CD8-positive, alpha-beta memory T cell (primary cell): ENCODE data around the gene SH3BGRL2. TPM values are rescaled to one million over a fixed set of nuclear protein-coding genes. Genes with fewer than 3 reads are reported as not detected.
"Not testable (repeated sequence)": the region's sequence is repeated elsewhere in the genome, so short reads cannot be mapped to it uniquely, and the experiment has no call there.

ENCODE experiments used
- CTCF ChIA-PET: fragments of 350-600 bp; sonication (Branson Sonifier 250); formaldehyde crosslinking; loops from one replicate; lab custom pipeline; 2021; ENCODE audit warnings: antibody characterized with exemption; lab: Charles Lee
- POLR2A ChIA-PET: fragments of 350-600 bp; sonication (Branson Sonifier 250); formaldehyde crosslinking; loops from one replicate; lab custom pipeline; 2021; ENCODE audit warnings: antibody characterized with exemption; lab: Charles Lee
- DNase-seq, 5 donors: peaks; one replicate each; pipeline versions ENCODE4 v3.0.0 to v3.0.0-alpha.2; 2020 to 2022; ENCODE audit warnings: mixed read lengths in 1 of 5
- H3K27ac ChIP-seq: one replicate; pipeline ENCODE4 v1.7.0; 2013; ENCODE audit warnings: low read depth, mild to moderate bottlenecking, low read length, moderate library complexity
- H3K27me3 ChIP-seq: 2 replicates; pipeline ENCODE4 v1.7.0; 2013; ENCODE audit warnings: low read length, mild to moderate bottlenecking; ENCODE audit not compliant: insufficient read depth, poor library complexity, severe bottlenecking
- H3K36me3 ChIP-seq: 2 replicates; pipeline ENCODE4 v1.7.0; 2013; ENCODE audit warnings: mild to moderate bottlenecking, low read length, moderate library complexity; ENCODE audit not compliant: insufficient read depth
- H3K4me1 ChIP-seq: 2 replicates; pipeline ENCODE4 v1.7.0; 2013; ENCODE audit warnings: mild to moderate bottlenecking, low read length, moderate library complexity; ENCODE audit not compliant: insufficient read depth
- H3K4me3 ChIP-seq: 2 replicates; pipeline ENCODE4 v1.7.0; 2013; ENCODE audit warnings: mild to moderate bottlenecking, low read length
- H3K9me3 ChIP-seq: 2 replicates; pipeline ENCODE4 v1.7.0; 2013; ENCODE audit warnings: mild to moderate bottlenecking, low read length
- H3K27ac Mint-ChIP-seq, 8 donors: one replicate each; pipeline ENCODE4 v1.8.0; 2020 to 2021; ENCODE audit warnings: mixed read lengths in 8 of 8, mild to moderate bottlenecking in 6 of 8, inconsistent platforms in 3 of 8, moderate library complexity in 3 of 8
- H3K27me3 Mint-ChIP-seq, 2 donors: one replicate each; pipeline ENCODE4 v1.8.0; 2020 to 2021; ENCODE audit warnings: mixed read lengths in 2 of 2, mild to moderate bottlenecking in 1 of 2, moderate library complexity in 1 of 2
- H3K36me3 Mint-ChIP-seq, 3 donors: one replicate each; pipeline ENCODE4 v1.8.0; 2020 to 2021; ENCODE audit warnings: mixed read lengths in 3 of 3, inconsistent platforms in 1 of 3, mild to moderate bottlenecking in 1 of 3
- H3K4me1 Mint-ChIP-seq, 3 donors: one replicate each; pipeline ENCODE4 v1.8.0; 2020 to 2021; ENCODE audit warnings: mixed read lengths in 3 of 3, inconsistent platforms in 1 of 3, mild to moderate bottlenecking in 1 of 3
- H3K4me3 Mint-ChIP-seq, 7 donors: one replicate each; pipeline ENCODE4 v1.8.0; 2020 to 2021; ENCODE audit warnings: mixed read lengths in 7 of 7, mild to moderate bottlenecking in 6 of 7, moderate library complexity in 4 of 7, inconsistent platforms in 2 of 7
- H3K9me3 Mint-ChIP-seq, 5 donors: one replicate each; pipeline ENCODE4 v1.8.0; 2020 to 2022; ENCODE audit warnings: mixed read lengths in 5 of 5, mild to moderate bottlenecking in 3 of 5, moderate library complexity in 2 of 5, inconsistent platforms in 1 of 5
- polyA plus RNA-seq: library from polyadenylated mRNA; unstranded; fragments of 300-500 nt; fragmentation: Illumina TruSeq; gene quantifications from one replicate; pipeline ENCODE4 v1.2.3, GENCODE V29; 2021
- total RNA-seq, 2 experiments: library from RNA; stranded (reverse); gene quantifications; one replicate each; pipeline ENCODE4 v1.2.3, GENCODE V29; 2021

The SH3BGRL2 gene
- total and polyA plus RNA-seq, 3 experiments from 2014 or later, result 0.64 to 0.95 (median 0.81) TPM

DNA sequence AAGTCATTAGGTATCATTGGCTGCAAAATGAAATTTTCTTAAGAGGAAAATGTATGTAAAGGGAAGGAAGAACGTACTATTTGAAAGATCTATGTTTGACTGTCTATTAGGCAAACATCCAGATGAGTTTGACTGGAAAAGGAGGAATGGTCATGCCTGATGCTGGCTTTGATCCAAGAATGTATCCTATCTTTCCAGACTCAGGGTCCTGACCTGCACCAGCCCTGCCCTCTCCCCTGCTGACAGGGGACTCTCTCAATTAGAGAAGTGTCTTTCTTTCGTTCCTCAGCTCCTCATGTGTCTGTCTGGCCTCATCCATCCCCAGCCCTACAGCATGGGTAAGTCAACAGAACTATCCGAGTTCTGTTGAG is 21.9 kb upstream of the SH3BGRL2 start:
- no peak overlapping the region for H3K27ac ChIP-seq
- ChIA-PET POLR2A (no interaction called here), CTCF (no interaction called here)
- no peak for DNase-seq
- H3K9me3 ChIP-seq, result no peaks in the 10 kb centered on the region
- Mint-ChIP-seq H3K36me3 (no peaks in the 10 kb centered on the region), H3K4me1 (no peaks in the 10 kb centered on the region), H3K27me3 (peaks cover 3 to 8% of the 10 kb centered on the region in 2 donors), H3K27ac (no peak overlapping the region), H3K4me3 (no peak overlapping the region), H3K9me3 (peaks cover 0 to 6% (median 0%) of the 10 kb centered on the region in 5 donors)
- no peak overlapping the region for H3K4me3 ChIP-seq
- no peaks in the 10 kb centered on the region for H3K36me3 ChIP-seq
- no peaks in the 10 kb centered on the region for H3K27me3 ChIP-seq
- no peaks in the 10 kb centered on the region for H3K4me1 ChIP-seq

DNA sequence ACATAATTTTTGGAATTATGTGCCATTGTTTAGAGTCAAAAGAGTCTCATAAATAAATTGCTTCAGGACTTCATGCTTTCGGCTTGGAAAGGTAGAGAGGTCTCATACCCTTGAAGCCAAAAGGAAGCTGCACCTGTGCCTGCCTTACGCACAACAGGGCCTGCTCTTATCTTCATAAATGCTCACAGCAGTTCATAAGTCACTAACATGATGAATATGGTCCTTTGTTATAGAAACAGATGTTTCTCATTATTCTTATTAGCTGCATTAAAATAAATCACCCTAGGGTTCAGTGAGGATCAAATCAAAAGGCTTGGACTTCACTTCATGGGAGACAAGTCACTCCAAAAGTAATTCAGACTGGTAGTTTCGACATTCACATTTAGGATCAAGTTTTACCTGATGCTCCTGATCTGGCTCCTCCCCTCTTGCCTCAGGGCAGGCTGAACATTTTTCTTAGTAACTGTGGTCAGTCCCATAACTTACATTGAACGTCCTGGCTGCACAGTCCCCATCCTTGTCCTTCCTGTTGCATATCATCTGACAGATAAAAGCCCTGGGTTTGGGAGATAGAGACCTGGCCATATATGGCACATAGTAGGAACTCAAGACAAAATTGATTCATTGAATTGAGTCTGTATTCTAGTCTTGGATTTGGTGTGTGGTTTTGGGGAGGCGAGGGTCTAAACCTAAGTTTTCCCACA is 20.7 kb upstream of the SH3BGRL2 start:
- Histone ChIP-seq H3K4me1 (no peaks in the 10 kb centered on the region), H3K9me3 (no peaks in the 10 kb centered on the region), H3K27ac (no peak overlapping the region), H3K4me3 (no peak overlapping the region), H3K36me3 (no peaks in the 10 kb centered on the region), H3K27me3 (no peaks in the 10 kb centered on the region)
- no peak for DNase-seq
- Mint-ChIP-seq H3K9me3 (peaks cover 0 to 3% (median 0%) of the 10 kb centered on the region in 5 donors), H3K27me3 (peaks cover 3 to 8% of the 10 kb centered on the region in 2 donors), H3K36me3 (no peaks in the 10 kb centered on the region), H3K4me1 (no peaks in the 10 kb centered on the region), H3K4me3 (no peak overlapping the region), H3K27ac (no peak overlapping the region)
- ChIA-PET CTCF (no interaction called here), POLR2A (no interaction called here)

DNA sequence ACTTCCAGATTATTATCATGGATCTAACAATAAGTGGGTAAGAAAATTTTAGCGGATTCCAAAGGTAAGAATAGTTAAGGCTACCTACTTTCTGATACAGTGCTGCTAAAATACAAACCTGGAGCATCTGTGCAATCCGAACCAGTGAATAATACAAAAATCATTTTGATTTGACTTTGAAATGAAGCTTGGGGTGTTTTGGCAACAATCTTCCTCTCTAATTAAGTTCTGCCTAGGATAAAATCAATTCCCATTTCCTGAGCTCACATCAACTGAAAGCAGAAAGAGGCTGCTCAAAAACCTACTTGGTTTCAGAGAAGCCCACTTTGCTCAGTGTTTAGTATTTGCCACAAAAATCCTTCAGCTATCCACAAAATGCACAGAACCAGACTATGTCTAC is 18.7 kb upstream of the SH3BGRL2 start:
- no peaks in the 10 kb centered on the region for H3K9me3 Mint-ChIP-seq
- H3K27me3 Mint-ChIP-seq, result peaks cover 3 to 7% of the 10 kb centered on the region in 2 donors
- H3K9me3 ChIP-seq, result no peaks in the 10 kb centered on the region
- no peaks in the 10 kb centered on the region for H3K36me3 ChIP-seq
- no peak for DNase-seq
- no peak overlapping the region for H3K27ac ChIP-seq
- no peaks in the 10 kb centered on the region for H3K4me1 ChIP-seq
- no peak overlapping the region for H3K4me3 Mint-ChIP-seq
- no peaks in the 10 kb centered on the region for H3K4me1 Mint-ChIP-seq
- no peaks in the 10 kb centered on the region for H3K27me3 ChIP-seq
- ChIA-PET POLR2A (no interaction called here), CTCF (no interaction called here)
- no peak overlapping the region for H3K4me3 ChIP-seq
- H3K27ac Mint-ChIP-seq, result no peak overlapping the region
- no peaks in the 10 kb centered on the region for H3K36me3 Mint-ChIP-seq

DNA sequence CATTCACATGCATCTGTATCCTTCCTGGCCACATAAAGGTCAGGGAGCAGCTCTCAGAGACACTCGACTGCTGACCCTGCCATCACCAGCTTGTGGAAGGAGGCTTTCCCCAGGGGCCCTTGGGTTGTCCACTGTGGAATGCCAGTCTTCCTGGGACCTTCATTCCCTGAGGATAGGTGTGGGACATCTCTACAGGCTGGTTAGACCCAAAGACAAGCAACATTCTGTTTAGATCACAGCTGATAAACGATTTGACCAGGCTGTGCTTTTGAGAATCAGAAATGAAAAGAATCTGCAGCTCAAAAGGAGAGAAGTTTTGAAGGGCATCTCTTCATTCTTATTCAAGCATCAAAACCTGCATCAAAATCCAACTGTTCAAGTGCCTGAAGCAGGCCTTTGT is 18.2 kb upstream of the SH3BGRL2 start:
- Mint-ChIP-seq H3K27me3 (peaks cover 2 to 7% of the 10 kb centered on the region in 2 donors), H3K27ac (no peak overlapping the region), H3K4me1 (no peaks in the 10 kb centered on the region), H3K36me3 (no peaks in the 10 kb centered on the region), H3K4me3 (no peak overlapping the region), H3K9me3 (no peaks in the 10 kb centered on the region)
- no peaks in the 10 kb centered on the region for H3K36me3 ChIP-seq
- no peaks in the 10 kb centered on the region for H3K9me3 ChIP-seq
- no peak for DNase-seq
- H3K4me3 ChIP-seq, result no peak overlapping the region
- no peaks in the 10 kb centered on the region for H3K27me3 ChIP-seq
- ChIA-PET CTCF (no interaction called here), POLR2A (no interaction called here)
- H3K4me1 ChIP-seq, result no peaks in the 10 kb centered on the region
- H3K27ac ChIP-seq, result no peak overlapping the region

GRCh38 chr6:79613912-79614311 is 17.2 kb upstream of the SH3BGRL2 start:
- H3K27ac Mint-ChIP-seq, result no peak overlapping the region
- Histone ChIP-seq H3K9me3 (no peaks in the 10 kb centered on the region), H3K4me1 (no peaks in the 10 kb centered on the region), H3K27ac (no peak overlapping the region), H3K36me3 (no peaks in the 10 kb centered on the region), H3K27me3 (no peaks in the 10 kb centered on the region), H3K4me3 (no peak overlapping the region)
- H3K4me3 Mint-ChIP-seq, result no peak overlapping the region
- no peaks in the 10 kb centered on the region for H3K4me1 Mint-ChIP-seq
- POLR2A ChIA-PET, result no interaction called here
- no peak for DNase-seq
- H3K9me3 Mint-ChIP-seq, result no peaks in the 10 kb centered on the region
- no peaks in the 10 kb centered on the region for H3K36me3 Mint-ChIP-seq
- peaks cover 0 to 7% of the 10 kb centered on the region in 2 donors for H3K27me3 Mint-ChIP-seq
- CTCF ChIA-PET, result no interaction called here

- Histone ChIP-seq H3K36me3 (no peaks in the 10 kb centered on the region), H3K4me3 (no peak overlapping the region), H3K4me1 (no peaks in the 10 kb centered on the region), H3K27me3 (no peaks in the 10 kb centered on the region), H3K9me3 (no peaks in the 10 kb centered on the region), H3K27ac (no peak overlapping the region)
- Mint-ChIP-seq H3K27ac (no peak overlapping the region), H3K36me3 (no peaks in the 10 kb centered on the region), H3K9me3 (no peaks in the 10 kb centered on the region), H3K4me1 (no peaks in the 10 kb centered on the region), H3K4me3 (no peak overlapping the region), H3K27me3 (peaks cover 0 to 7% of the 10 kb centered on the region in 2 donors)
- DNase-seq, result no peak
- ChIA-PET POLR2A (no interaction called here), CTCF (no interaction called here)
Measured at GRCh38 chr6:79614326-79615305, 16.5 kb upstream of the SH3BGRL2 start.

GRCh38 chr6:79617518-79617941 is 13.6 kb upstream of the SH3BGRL2 start:
- CTCF ChIA-PET, result no interaction called here
- no peaks in the 10 kb centered on the region for H3K36me3 Mint-ChIP-seq
- H3K4me3 Mint-ChIP-seq, result no peak overlapping the region
- POLR2A ChIA-PET, result no interaction called here
- no peaks in the 10 kb centered on the region for H3K9me3 Mint-ChIP-seq
- H3K27ac Mint-ChIP-seq, result no peak overlapping the region
- no peaks in the 10 kb centered on the region for H3K4me1 ChIP-seq
- no peak for DNase-seq
- no peaks in the 10 kb centered on the region for H3K9me3 ChIP-seq
- no peaks in the 10 kb centered on the region for H3K4me1 Mint-ChIP-seq
- H3K27me3 ChIP-seq, result no peaks in the 10 kb centered on the region
- H3K36me3 ChIP-seq, result no peaks in the 10 kb centered on the region
- H3K27me3 Mint-ChIP-seq, result peaks cover 0 to 7% of the 10 kb centered on the region in 2 donors
- no peak overlapping the region for H3K4me3 ChIP-seq
- H3K27ac ChIP-seq, result no peak overlapping the region

GRCh38 chr6:79618425-79618824 is 12.7 kb upstream of the SH3BGRL2 start:
- POLR2A ChIA-PET, H3K4me1 Mint-ChIP-seq, H3K36me3 ChIP-seq, H3K9me3 Mint-ChIP-seq, H3K4me3 Mint-ChIP-seq, H3K27ac Mint-ChIP-seq, H3K36me3 Mint-ChIP-seq, DNase-seq, H3K27me3 ChIP-seq, H3K9me3 ChIP-seq, H3K4me3 ChIP-seq, H3K27ac ChIP-seq, H3K4me1 ChIP-seq, H3K27me3 Mint-ChIP-seq, CTCF ChIA-PET: not testable (repeated sequence)
